ENCODE data around the gene ARHGAP15. TPM values are rescaled to one million over a fixed set of nuclear protein-coding genes. Genes with fewer than 3 reads are reported as not detected.

The ARHGAP15 gene
- polyA plus RNA-seq, 6 donors from 2014 or later = 183 to 264 (median 210) TPM

DNA sequence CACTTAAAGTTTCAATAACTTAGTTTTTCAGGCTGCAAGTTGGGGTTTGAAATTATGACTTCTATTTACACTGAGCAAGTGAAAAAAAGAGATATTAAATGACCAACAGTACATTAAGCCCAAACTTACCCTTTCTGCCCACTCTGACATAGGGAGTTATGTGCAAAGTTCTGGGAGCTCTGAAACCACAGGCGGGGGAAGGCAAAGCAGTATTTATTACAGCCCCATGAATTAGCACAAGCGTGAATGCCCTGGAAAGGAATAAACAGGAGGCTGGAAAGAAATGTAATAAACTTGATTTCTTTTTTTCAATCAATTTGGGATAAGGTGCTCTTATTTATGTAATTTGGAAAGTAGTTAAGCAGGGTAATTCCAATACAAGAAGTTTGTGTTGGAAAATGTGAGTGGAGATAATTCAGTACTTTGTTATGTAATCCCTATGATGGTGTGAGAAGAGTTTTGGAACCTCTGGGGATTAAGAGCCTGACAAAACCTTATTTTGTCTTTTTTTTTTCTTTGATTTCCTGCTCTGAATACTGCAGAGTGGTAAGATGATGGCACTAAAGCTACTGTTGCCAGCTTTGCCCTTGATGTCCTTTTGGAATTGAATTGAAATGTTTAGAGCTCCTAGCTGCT, 351.5 kb downstream of the ARHGAP15 start:
- peak overlapping the region in 3 of 6 donors; percentile 49 to 85 (median 80) for H3K27ac Mint-ChIP-seq
- no peaks in the 10 kb centered on the region for H3K36me3 Mint-ChIP-seq
- ATAC-seq (ENCODE audit: low read depth in 2 of 2) (no peak), DNase-seq (no peak)
- H3K27me3 Mint-ChIP-seq = no peaks in the 10 kb centered on the region
- peaks cover 12 to 26% (median 12%) of the 10 kb centered on the region in 3 donors for H3K4me1 Mint-ChIP-seq
- H3K9me3 Mint-ChIP-seq = no peaks in the 10 kb centered on the region
- H3K4me3 Mint-ChIP-seq = no peak overlapping the region

DNA sequence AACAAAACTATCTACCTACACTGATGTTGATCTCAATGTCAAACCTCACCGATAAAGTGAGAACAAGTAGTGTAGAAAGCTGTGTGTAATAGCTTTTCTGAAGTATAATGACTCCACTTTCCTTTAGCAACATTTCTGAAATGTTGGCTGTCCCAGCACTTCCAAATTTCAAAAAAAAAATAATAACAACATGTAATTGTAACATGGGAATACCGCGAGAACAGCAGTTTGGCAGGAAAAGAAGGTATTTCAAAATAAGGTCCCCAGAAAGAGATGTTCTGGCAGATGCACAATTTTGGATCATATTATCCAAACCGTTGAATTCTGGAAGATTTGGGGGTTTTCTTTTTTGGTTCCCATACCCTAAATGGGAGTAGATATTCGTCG, 352.0 kb downstream of the ARHGAP15 start:
- DNase-seq (no peak), ATAC-seq (ENCODE audit: low read depth in 2 of 2) (no peak)
- no peaks in the 10 kb centered on the region for H3K36me3 Mint-ChIP-seq
- peak overlapping the region in 1 of 6 donors; percentile 49 for H3K27ac Mint-ChIP-seq
- H3K4me1 Mint-ChIP-seq = peaks cover 13 to 26% (median 17%) of the 10 kb centered on the region in 3 donors
- no peaks in the 10 kb centered on the region for H3K27me3 Mint-ChIP-seq
- H3K9me3 Mint-ChIP-seq = no peaks in the 10 kb centered on the region
- no peak overlapping the region for H3K4me3 Mint-ChIP-seq

GRCh38 chr2:143481733-143482132, 352.5 kb downstream of the ARHGAP15 start:
- ATAC-seq (ENCODE audit: low read depth in 2 of 2) (no peak), DNase-seq (no peak)
- Mint-ChIP-seq H3K27me3 (no peaks in the 10 kb centered on the region), H3K4me1 (peaks cover 14 to 22% (median 20%) of the 10 kb centered on the region in 3 donors), H3K36me3 (no peaks in the 10 kb centered on the region), H3K9me3 (no peaks in the 10 kb centered on the region), H3K27ac (peak overlapping the region in 3 of 6 donors; percentile 7 to 83 (median 69)), H3K4me3 (no peak overlapping the region)

DNA sequence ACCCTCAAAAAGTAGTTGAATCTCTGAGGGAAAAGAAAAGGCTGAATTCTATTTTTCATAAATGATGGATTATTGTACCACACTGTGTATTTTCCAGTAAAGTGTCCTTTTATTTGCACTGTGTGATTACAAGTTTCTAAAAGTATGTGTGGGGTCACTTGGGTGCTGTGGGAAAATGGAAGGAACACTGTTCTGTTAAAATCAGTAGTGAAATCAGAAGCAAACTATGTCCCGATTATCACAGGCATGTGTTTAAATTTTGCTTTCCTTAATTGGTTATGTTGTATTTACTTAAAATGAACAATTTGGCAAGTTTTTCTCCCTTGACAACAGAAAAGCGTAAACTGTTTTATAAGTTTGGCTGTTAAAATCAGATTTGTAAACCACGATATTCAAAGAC, 353.1 kb downstream of the ARHGAP15 start:
- H3K9me3 Mint-ChIP-seq = no peaks in the 10 kb centered on the region
- ATAC-seq (ENCODE audit: low read depth in 2 of 2) = no peak
- H3K36me3 Mint-ChIP-seq = peaks cover 0 to 2% of the 10 kb centered on the region in 2 donors
- peak overlapping the region in 3 of 6 donors; percentile 7 to 69 (median 30) for H3K27ac Mint-ChIP-seq
- H3K27me3 Mint-ChIP-seq = no peaks in the 10 kb centered on the region
- H3K4me1 Mint-ChIP-seq = peaks cover 12 to 18% (median 18%) of the 10 kb centered on the region in 3 donors
- no peak for DNase-seq
- H3K4me3 Mint-ChIP-seq = no peak overlapping the region

GRCh38 chr2:143482771-143483170, 353.6 kb downstream of the ARHGAP15 start:
- Mint-ChIP-seq H3K4me1 (peaks cover 7 to 18% (median 13%) of the 10 kb centered on the region in 3 donors), H3K4me3 (no peak overlapping the region), H3K36me3 (peaks cover 0 to 7% of the 10 kb centered on the region in 2 donors), H3K9me3 (no peaks in the 10 kb centered on the region), H3K27ac (peak overlapping the region in 1 of 6 donors; percentile 44), H3K27me3 (no peaks in the 10 kb centered on the region)
- DNase-seq = no peak
- ATAC-seq (ENCODE audit: low read depth in 2 of 2) = no peak

GRCh38 chr2:143486976-143487375, 357.8 kb downstream of the ARHGAP15 start:
- Mint-ChIP-seq H3K4me1 (peaks cover 0 to 8% (median 3%) of the 10 kb centered on the region in 3 donors), H3K9me3 (no peaks in the 10 kb centered on the region), H3K36me3 (peaks cover 2 to 14% of the 10 kb centered on the region in 2 donors), H3K27ac (peak overlapping the region in 1 of 6 donors; percentile 15), H3K4me3 (no peak overlapping the region), H3K27me3 (no peaks in the 10 kb centered on the region)
- no peak for ATAC-seq (ENCODE audit: low read depth in 2 of 2)
- DNase-seq = no peak

DNA sequence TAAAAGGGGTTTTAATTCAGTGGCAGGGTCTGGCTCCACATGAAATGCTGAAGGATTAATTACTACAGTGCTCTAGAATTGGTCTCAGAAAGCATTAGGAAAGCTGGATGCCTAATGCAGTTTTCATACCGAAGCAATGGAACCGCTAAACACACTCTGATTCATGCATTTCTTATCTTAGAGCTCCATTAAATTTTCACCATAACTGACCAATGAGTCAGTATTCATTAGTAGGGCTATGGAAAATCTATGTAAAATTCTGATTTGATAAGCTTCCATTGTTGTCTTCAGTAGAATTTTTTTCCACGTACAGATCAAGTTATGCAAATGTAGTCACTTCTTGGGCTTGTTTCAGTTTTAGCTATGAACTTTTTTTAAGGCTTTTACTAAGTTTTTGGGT, 359.9 kb downstream of the ARHGAP15 start:
- Mint-ChIP-seq H3K27ac (no peak overlapping the region), H3K9me3 (peaks cover 0 to 4% (median 0%) of the 10 kb centered on the region in 7 donors), H3K27me3 (no peaks in the 10 kb centered on the region), H3K4me1 (peaks cover 0 to 15% (median 14%) of the 10 kb centered on the region in 3 donors), H3K4me3 (no peak overlapping the region), H3K36me3 (peaks cover 19 to 26% of the 10 kb centered on the region in 2 donors)
- ATAC-seq (ENCODE audit: low read depth in 2 of 2) (no peak), DNase-seq (no peak)

DNA sequence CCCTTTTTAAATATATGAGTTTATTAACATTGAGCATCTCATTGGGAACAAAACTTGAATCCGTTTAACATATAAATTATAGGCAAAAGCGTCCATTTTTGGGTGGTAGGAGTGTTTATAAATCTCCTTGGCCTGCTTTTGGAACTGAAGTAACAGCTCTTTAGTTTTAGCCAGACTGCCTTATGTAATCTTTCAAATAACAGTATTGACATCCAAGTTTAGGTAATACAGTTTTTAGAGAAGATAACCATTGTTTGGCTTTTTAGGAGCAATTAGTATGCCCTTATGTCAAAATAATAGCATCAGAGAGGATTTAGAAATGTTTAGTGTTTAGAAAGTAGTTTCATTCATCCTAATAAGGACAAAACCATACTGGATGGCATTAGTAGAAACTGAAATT, 361.9 kb downstream of the ARHGAP15 start:
- H3K36me3 Mint-ChIP-seq = peaks cover 31% of the 10 kb centered on the region in 2 donors

DNA sequence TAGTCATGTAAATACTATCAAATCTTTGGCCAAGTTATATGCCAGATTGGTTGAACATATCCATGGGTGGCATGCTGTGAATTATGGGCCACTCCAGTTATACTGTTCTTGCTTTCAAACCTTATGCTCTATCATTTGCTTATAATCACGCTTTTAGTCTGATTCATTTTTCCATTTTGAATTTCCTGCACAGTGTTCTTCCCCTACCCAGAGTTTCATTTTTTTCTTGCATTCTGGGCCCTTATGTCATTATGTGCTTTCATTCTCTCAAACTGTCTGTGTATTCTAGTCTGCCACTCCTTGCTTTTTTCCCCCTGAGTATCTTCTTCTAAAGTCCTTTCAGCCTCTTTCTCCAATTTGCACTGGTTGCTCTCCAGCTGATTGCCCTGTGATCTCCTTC, 364.1 kb downstream of the ARHGAP15 start:
- ATAC-seq (ENCODE audit: low read depth in 2 of 2) = no peak
- H3K4me1 Mint-ChIP-seq = peaks cover 12 to 27% (median 21%) of the 10 kb centered on the region in 3 donors
- H3K4me3 Mint-ChIP-seq = no peak overlapping the region
- peaks cover 0 to 4% (median 0%) of the 10 kb centered on the region in 7 donors for H3K9me3 Mint-ChIP-seq
- H3K27ac Mint-ChIP-seq = peak overlapping the region in 2 of 6 donors; percentile 19 to 48
- H3K36me3 Mint-ChIP-seq = peaks cover 25 to 31% of the 10 kb centered on the region in 2 donors
- no peaks in the 10 kb centered on the region for H3K27me3 Mint-ChIP-seq
- no peak for DNase-seq

More for the DNA sequence above, 361.9 kb downstream of the ARHGAP15 start:
- Mint-ChIP-seq H3K27ac (no peak overlapping the region), H3K27me3 (no peaks in the 10 kb centered on the region), H3K4me1 (peaks cover 0 to 23% (median 15%) of the 10 kb centered on the region in 3 donors), H3K9me3 (peaks cover 0 to 4% (median 0%) of the 10 kb centered on the region in 7 donors), H3K4me3 (no peak overlapping the region)
- DNase-seq (no peak), ATAC-seq (ENCODE audit: low read depth in 2 of 2) (no peak)

- no peaks in the 10 kb centered on the region for H3K27me3 Mint-ChIP-seq
- ATAC-seq (ENCODE audit: low read depth in 2 of 2) (no peak), DNase-seq (no peak)
- no peak overlapping the region for H3K4me3 Mint-ChIP-seq
- H3K9me3 Mint-ChIP-seq = peaks cover 0 to 4% (median 0%) of the 10 kb centered on the region in 7 donors
- H3K36me3 Mint-ChIP-seq = peaks cover 19 to 24% of the 10 kb centered on the region in 2 donors
- H3K4me1 Mint-ChIP-seq = peaks cover 33 to 46% (median 35%) of the 10 kb centered on the region in 3 donors
- peak overlapping the region in 4 of 6 donors; percentile 33 to 48 (median 38) for H3K27ac Mint-ChIP-seq
Measured at GRCh38 chr2:143497726-143498125, 368.5 kb downstream of the ARHGAP15 start.

- ATAC-seq (ENCODE audit: low read depth in 2 of 2) (no peak), DNase-seq (no peak)
- peaks cover 33 to 41% (median 33%) of the 10 kb centered on the region in 3 donors for H3K4me1 Mint-ChIP-seq
- no peak overlapping the region for H3K4me3 Mint-ChIP-seq
- peaks cover 13 to 23% of the 10 kb centered on the region in 2 donors for H3K36me3 Mint-ChIP-seq
- H3K9me3 Mint-ChIP-seq = peaks cover 0 to 2% (median 0%) of the 10 kb centered on the region in 7 donors
- H3K27me3 Mint-ChIP-seq = no peaks in the 10 kb centered on the region
- peak overlapping the region in 5 of 6 donors; percentile 17 to 72 (median 44) for H3K27ac Mint-ChIP-seq
Measured at GRCh38 chr2:143498496-143498895, 369.3 kb downstream of the ARHGAP15 start.

DNA sequence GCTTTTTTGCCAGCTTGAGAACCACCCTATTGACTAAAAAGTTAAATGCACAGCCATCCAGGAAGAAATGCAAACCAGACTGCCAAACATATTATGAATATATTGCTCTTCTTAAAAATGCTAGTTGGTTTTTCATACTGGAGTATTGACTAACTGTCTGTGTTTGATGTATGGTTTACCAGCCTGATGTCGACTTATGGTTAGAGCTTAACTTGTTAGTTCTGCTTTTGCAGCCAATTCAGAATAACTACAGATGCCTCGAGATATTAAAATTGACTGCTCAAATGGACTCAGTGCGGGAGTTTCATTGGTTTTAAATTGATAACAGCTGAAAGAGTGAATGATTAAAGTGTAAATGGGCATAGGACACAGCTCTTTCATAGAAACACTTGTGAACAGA, 369.8 kb downstream of the ARHGAP15 start:
- Mint-ChIP-seq H3K27me3 (no peaks in the 10 kb centered on the region), H3K36me3 (peaks cover 7 to 23% of the 10 kb centered on the region in 2 donors), H3K27ac (peak overlapping the region; percentile 8 to 73 (median 44)), H3K4me3 (no peak overlapping the region), H3K9me3 (no peaks in the 10 kb centered on the region), H3K4me1 (peaks cover 29 to 35% (median 33%) of the 10 kb centered on the region in 3 donors)
- ATAC-seq (ENCODE audit: low read depth in 2 of 2) (no peak), DNase-seq (no peak)

DNA sequence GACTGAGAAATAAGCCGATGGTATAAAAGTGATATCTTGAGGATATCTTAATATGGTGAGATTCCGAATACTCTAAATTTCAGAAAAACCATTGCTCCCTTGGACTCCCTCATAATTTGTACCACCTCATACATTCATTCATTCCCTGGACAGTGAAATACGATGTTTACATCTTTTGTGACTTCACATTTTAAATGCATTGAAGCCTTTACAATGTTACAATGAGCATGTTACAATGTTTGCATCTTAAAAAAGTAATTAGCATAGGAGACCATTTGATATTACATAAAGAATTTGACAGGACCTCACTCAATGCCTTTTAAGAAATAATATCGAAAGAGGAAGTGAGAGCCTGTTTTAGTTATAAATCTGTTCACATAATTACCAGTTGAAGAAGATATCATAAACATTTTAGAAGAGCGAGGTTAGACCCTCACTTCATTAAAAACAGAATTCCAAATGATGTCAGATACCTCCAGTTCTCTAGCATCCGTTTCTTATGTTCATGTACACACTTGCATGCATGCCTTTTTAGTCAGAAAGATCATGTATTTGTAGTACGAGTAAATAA, 372.0 kb downstream of the ARHGAP15 start:
- peak overlapping the region in 2 of 6 donors; percentile 34 to 43 for H3K27ac Mint-ChIP-seq
- peaks cover 9 to 20% of the 10 kb centered on the region in 2 donors for H3K36me3 Mint-ChIP-seq
- H3K4me1 Mint-ChIP-seq = peaks cover 30 to 40% (median 34%) of the 10 kb centered on the region in 3 donors
- no peak overlapping the region for H3K4me3 Mint-ChIP-seq
- DNase-seq (no peak), ATAC-seq (ENCODE audit: low read depth in 2 of 2) (no peak)
- H3K27me3 Mint-ChIP-seq = no peaks in the 10 kb centered on the region
- H3K9me3 Mint-ChIP-seq = no peaks in the 10 kb centered on the region

DNA sequence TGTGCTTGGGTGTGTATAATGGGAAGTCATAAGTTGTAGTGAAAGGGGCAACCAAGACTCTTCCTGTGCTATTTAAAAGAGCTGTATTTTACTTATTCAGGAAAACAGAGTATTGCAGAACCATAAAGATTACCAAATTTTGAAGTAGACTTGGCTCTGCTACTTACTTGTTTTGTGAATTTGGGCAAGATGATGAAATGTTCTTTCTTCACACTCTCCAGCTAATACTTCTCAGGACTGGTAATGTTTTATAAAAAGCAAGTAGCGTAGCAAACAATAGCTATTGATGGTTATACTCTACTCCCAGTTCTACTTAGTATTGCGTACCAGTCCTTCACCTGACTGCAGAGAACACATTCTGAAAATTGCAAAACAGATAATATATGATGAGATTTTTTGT, 374.1 kb downstream of the ARHGAP15 start:
- Mint-ChIP-seq H3K27me3 (no peaks in the 10 kb centered on the region), H3K4me1 (peaks cover 20 to 39% (median 37%) of the 10 kb centered on the region in 3 donors), H3K27ac (peak overlapping the region in 1 of 6 donors; percentile 44), H3K36me3 (peaks cover 15 to 34% of the 10 kb centered on the region in 2 donors), H3K4me3 (no peak overlapping the region), H3K9me3 (no peaks in the 10 kb centered on the region)
- no peak for ATAC-seq (ENCODE audit: low read depth in 2 of 2)
- DNase-seq = no peak
